Measurements from ENCODE around the gene STAB2.
"Not testable (repeated sequence)": the region's sequence is repeated elsewhere in the genome, so short reads cannot be mapped to it uniquely, and the experiment has no call there.

The STAB2 gene

DNA sequence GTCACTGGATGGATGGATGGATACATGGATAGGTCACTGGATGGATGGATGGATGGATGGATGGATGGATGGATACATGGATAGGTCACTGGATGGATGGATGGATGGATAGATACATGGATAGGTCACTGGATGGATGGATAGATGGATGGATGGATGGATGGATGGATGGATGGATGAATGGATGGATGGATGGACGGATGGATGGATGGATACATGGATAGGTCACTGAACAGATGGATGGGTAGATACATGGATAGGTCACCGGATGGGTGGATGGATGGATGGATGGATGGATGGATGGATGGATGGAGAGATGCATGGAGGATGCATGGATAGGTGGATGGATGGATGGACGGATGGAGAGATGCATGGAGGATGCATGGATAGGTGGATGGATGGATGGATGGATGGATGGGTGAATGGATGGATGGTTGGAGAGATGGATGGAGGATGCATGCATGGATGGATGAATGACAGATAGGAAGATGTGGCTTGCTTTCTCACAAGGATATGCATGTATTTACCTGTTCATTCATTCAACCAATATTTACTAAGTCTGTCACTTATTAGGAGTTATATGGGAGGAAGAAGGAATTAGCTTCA, 66.6 kb downstream of the STAB2 start:
- DNase-seq (ENCODE audit: low spot score) = not testable (repeated sequence)

DNA sequence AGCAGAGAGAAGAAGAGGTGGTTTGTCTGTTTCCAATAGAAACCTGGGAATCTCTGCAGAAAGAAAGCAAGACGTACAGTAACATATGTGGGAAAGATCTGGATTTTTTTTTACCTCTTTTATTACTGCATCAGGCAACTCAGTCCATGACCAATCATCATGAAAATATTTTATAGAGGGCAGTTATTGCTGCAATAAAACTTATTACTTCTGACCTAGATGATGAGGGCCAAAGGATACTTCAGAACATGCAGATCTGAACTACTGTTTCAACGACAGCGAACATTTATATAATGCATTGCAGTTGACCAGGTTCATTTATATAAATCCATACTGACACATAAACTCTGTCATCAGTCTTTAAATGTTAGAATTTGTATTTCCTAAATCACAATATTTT, 67.7 kb downstream of the STAB2 start:
- DNase-seq (ENCODE audit: low spot score) = no peak

DNA sequence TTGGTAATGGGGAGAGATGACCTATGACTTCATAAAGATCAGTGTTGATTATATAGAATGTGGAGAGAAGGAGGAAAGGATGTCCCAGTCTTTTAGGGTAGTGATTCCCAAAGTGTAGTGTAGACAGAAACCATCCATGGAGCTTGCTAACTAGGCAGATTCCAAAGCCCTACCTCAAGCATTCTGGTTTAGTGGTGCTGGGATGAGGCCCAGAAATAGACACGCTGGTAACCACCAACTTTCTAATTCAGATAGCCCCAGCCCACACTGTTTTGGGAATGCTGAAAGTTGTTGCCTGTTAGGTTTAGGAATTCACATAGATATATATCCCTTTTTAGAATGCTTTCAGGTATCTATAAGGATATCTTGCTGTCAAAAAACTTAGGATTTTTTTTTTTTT, 69.2 kb downstream of the STAB2 start:
- DNase-seq (ENCODE audit: low spot score) = no peak

- no peak for DNase-seq (ENCODE audit: low spot score)
Measured at GRCh38 chr12:103657331-103657730, 70.3 kb downstream of the STAB2 start.

GRCh38 chr12:103664626-103665025, 77.6 kb downstream of the STAB2 start:
- no peak for DNase-seq (ENCODE audit: low spot score)

DNA sequence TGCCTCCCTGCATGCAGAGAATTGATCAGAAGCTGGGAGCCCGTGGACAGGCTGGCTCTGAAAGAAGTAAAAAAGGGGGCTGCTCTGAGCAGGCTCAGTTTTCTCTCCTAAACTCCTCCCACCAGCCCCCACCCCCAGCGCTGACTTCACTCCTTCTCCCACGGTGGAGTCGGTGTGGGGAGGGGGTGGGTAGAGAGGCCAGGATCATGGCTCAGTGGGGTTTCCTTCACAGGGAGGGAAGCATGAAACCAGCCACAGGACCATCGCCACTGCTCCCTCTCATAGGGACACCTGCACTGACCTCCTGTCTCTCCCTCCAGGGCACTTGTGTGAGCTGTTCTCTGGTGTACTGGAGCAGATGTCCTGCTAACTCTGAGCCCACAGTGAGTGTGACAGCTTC, 78.9 kb downstream of the STAB2 start:
- DNase-seq (ENCODE audit: low spot score) = no peak

DNA sequence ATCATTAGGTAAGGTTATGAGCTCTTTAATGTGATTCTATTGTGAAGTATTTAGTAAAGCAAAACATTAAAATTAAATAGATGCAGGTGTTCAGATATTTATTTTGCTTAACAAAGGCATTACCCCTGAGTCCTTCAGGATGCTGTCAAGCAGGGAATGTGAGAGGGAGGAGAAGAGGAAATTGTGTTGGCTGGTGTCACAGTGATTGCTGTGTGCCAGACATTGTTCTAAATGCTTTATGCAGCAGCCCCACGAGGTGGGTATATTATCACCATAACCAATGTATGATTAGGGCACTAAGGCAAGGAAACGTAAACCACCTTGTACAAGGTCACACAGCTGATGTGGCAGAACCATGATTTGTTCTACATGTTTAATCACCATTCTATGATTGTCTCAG, 80.1 kb downstream of the STAB2 start:
- no peak for DNase-seq (ENCODE audit: low spot score)

GRCh38 chr12:103668520-103668919, 81.4 kb downstream of the STAB2 start:
- DNase-seq (ENCODE audit: low spot score) = no peak

GRCh38 chr12:103671367-103671766, 84.3 kb downstream of the STAB2 start:
- DNase-seq (ENCODE audit: low spot score) = no peak

GRCh38 chr12:103672401-103673119, 85.5 kb downstream of the STAB2 start:
- no peak for DNase-seq (ENCODE audit: low spot score)

- DNase-seq (ENCODE audit: low spot score) = no peak
Measured at GRCh38 chr12:103673487-103673886, 86.4 kb downstream of the STAB2 start.

GRCh38 chr12:103673891-103674375, 86.9 kb downstream of the STAB2 start:
- DNase-seq (ENCODE audit: low spot score) = no peak

- DNase-seq (ENCODE audit: low spot score) = no peak
Measured at GRCh38 chr12:103676893-103677292, 89.8 kb downstream of the STAB2 start.

DNA sequence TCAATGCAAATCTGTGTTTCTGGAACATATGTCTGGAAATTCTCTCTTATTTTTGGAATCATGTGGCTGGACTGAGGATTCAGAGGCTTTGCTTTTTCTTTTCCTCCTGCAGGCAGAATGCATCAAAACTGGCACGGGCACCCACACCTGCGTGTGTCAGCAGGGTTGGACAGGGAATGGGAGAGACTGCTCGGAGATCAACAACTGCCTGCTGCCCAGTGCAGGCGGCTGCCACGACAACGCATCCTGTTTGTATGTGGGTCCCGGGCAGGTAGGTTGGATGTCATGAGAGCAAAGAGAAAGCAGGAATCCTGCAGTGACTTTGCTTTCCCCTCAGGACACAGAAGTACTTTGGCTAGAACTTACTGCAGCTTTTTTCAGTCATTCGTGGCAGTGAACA, 90.3 kb downstream of the STAB2 start:
- no peak for DNase-seq (ENCODE audit: low spot score)

GRCh38 chr12:103677905-103678304, 90.8 kb downstream of the STAB2 start:
- DNase-seq (ENCODE audit: low spot score) = no peak

GRCh38 chr12:103679421-103680170, 92.5 kb downstream of the STAB2 start:
- DNase-seq (ENCODE audit: low spot score) = no peak

DNA sequence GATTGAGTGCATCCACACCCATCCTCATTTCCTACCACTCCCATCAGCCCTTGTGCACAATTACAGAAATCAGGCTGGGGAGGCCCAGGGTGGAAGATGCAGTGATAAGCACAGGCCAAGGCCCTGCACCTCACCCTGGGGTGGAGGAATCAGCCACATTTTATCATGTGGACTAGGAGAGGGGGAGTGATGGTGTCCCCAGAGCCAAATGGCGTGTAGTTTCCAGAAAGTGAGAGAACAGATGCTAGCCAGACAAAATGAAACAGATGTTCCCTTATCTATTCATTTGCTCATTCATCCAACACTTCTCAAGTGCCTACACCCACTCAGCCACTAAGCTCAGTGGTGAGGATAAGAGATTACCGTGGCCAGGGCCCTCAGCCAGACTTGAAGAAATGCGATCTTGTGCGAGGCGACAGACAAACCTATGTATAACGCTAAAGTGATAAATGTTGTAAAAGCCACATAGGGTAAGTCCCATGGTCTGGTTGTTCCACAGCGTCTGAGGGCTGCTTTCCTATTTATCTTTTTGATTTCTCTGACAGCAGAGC, 93.6 kb downstream of the STAB2 start:
- DNase-seq (ENCODE audit: low spot score) = no peak

DNA sequence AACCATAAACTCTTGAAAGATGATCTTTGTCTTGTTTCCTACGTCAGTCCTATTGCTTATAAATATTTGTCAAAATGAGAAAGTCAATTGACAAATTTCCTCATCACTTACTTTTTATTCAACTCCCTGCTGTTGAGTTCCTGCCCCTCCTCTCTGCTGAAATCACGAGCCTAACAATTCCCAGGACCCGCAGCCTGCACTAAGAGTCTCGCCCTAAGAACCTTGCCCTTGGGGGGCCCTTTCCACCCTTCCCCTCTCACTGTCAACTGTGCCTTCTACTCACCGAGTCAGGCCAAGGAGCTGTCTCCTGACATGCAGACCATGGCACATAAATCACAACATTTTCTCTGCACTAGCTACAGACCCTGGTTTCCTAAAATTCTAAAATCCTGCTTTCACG, 99.0 kb downstream of the STAB2 start:
- no peak for DNase-seq (ENCODE audit: low spot score)

GRCh38 chr12:103687253-103687652, 100.2 kb downstream of the STAB2 start:
- DNase-seq (ENCODE audit: low spot score) = no peak

DNA sequence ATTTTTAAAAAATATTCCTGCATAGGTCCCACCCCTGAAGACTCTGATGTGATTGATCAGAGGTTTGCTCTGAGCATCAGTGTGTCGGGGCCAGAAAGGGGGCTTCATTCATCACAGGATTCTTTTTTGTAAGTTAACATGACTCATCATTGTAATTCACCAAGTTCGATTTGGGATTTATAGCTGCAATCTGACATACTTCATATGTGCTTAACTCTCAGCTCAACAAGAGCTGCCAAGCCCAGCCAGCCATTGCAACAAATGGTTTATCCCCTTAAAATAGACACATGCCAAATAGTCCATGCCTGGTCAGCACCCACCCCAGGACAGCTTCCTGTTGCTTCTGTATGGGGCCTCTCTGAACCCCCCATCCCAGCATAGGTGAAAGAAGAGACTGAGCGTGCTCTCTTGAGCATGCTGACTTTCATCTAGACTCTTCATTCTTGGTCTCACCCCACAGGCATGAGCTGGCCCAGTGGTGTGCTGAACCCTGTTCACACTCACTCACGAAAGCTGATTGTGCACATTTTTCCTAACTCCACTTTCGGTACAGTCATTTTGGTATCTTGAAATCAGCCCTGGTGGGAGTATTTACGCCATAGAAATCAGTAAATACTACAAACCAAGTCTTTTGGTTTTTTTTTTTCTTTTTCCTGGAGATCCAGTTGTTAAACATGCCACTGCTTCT, 101.4 kb downstream of the STAB2 start:
- no peak for DNase-seq (ENCODE audit: low spot score)

DNA sequence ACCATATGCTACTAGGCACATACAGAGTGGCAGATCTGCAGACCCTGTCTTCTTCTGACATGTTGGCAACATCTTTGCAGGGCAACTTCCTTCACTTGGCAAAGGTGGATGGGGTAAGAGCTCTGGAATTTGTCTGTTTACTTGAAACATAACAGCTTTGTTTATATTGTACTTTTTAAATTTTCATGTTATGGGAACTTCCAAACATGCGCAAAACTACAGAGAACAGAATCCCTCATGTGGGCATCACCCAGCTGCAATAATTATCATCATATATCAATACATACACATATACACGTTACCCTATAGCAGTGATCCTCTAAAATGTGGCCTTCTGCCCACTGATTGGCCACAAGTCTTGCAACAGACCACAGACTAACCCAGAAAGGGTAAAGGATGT, 103.4 kb downstream of the STAB2 start:
- DNase-seq (ENCODE audit: low spot score) = no peak

DNA sequence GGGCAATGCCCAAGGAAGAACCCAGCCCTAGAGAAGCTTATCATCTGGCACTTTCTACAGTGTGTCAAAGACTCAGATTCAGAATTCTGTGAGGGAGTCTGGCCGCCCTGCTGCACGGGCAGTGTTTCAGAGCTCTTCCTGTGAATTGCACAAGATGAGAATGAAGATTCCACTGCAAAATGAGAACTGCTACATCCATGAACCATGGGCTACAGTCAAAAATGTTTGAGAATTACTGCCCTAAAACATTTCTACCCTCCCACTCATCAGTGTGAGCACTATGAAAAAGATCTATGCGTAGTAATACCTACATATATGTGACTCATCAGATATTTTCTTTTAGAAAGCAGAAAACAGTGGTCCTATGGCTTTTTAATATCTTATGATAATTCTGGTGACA, 104.0 kb downstream of the STAB2 start:
- DNase-seq (ENCODE audit: low spot score) = no peak

All from hematopoietic multipotent progenitor cell treated with erythropoietin and hydrocortisone succinate and interleukin-3 and kit ligand, for 15 days (in vitro differentiated cells).